Activated CD8-positive, alpha-beta T cell treated with anti-CD3 and anti-CD28 coated beads, Interleukin-2, amount 10 ng/mL, durations not matched to agents 7 days and 5 days (primary cell): ENCODE measurements around the gene FTO. TPM values are rescaled to one million over a fixed set of nuclear protein-coding genes. Genes with fewer than 3 reads are reported as not detected.

Experiments
- ATAC-seq: fragments of 150-1000 bp; cut with Tn5 transposase; one replicate; pipeline ENCODE4 v1.10.0; 2021; ENCODE audit warnings: moderate library complexity
- CTCF ChIA-PET: fragments of 350-600 bp; sonication (Branson Sonifier 250); formaldehyde crosslinking; loops from one replicate; lab custom pipeline; 2021; ENCODE audit warnings: antibody characterized with exemption; lab: Charles Lee
- POLR2A ChIA-PET: fragments of 350-600 bp; sonication (Branson Sonifier 250); formaldehyde crosslinking; loops from one replicate; lab custom pipeline; 2021; ENCODE audit warnings: antibody characterized with exemption; lab: Charles Lee
- DNase-seq: peaks from one replicate; pipeline ENCODE4 v3.0.0-alpha.2; 2020
- H3K27ac Mint-ChIP-seq: one replicate; pipeline ENCODE4 v1.8.0; 2021; ENCODE audit warnings: mild to moderate bottlenecking, mixed read lengths
- H3K27me3 Mint-ChIP-seq: one replicate; pipeline ENCODE4 v1.8.0; 2021; ENCODE audit warnings: low read depth, mixed read lengths
- H3K36me3 Mint-ChIP-seq: one replicate; pipeline ENCODE4 v1.8.0; 2021; ENCODE audit warnings: low read depth, mixed read lengths
- H3K4me1 Mint-ChIP-seq: one replicate; pipeline ENCODE4 v1.8.0; 2021; ENCODE audit warnings: low read depth, mixed read lengths
- H3K4me3 Mint-ChIP-seq: one replicate; pipeline ENCODE4 v1.8.0; 2021; ENCODE audit warnings: mild to moderate bottlenecking, mixed read lengths
- H3K9me3 Mint-ChIP-seq: one replicate; pipeline ENCODE4 v1.8.0; 2022; ENCODE audit warnings: mixed read lengths; ENCODE audit not compliant: insufficient read depth
- total RNA-seq, 2 experiments: library from RNA; stranded (reverse); gene quantifications; one replicate each; pipeline ENCODE4 v1.2.3, GENCODE V29; 2021

The FTO gene
- total RNA-seq, 2 experiments from 2014 or later: 40.2 to 44.5 TPM

GRCh38 chr16:53967572-53967971 lies 263.6 kb downstream of the FTO start:
- H3K4me3 Mint-ChIP-seq: no peak overlapping the region
- H3K27me3 Mint-ChIP-seq: no peaks in the 10 kb centered on the region

GRCh38 chr16:53968454-53968853 lies 264.5 kb downstream of the FTO start:
- POLR2A ChIA-PET: no interaction called here
- H3K9me3 Mint-ChIP-seq: no peaks in the 10 kb centered on the region
- CTCF ChIA-PET: no interaction called here
- no peak for DNase-seq
- no peaks in the 10 kb centered on the region for H3K36me3 Mint-ChIP-seq
- no peak for ATAC-seq
- H3K27me3 Mint-ChIP-seq: no peaks in the 10 kb centered on the region
- no peak overlapping the region for H3K4me3 Mint-ChIP-seq
- H3K27ac Mint-ChIP-seq: no peak overlapping the region
- no peaks in the 10 kb centered on the region for H3K4me1 Mint-ChIP-seq

More at GRCh38 chr16:53967572-53967971, 263.6 kb downstream of the FTO start:
- no peaks in the 10 kb centered on the region for H3K4me1 Mint-ChIP-seq
- CTCF ChIA-PET: no interaction called here
- no peaks in the 10 kb centered on the region for H3K36me3 Mint-ChIP-seq
- ATAC-seq: no peak
- H3K27ac Mint-ChIP-seq: no peak overlapping the region
- H3K9me3 Mint-ChIP-seq: no peaks in the 10 kb centered on the region
- DNase-seq: no peak
- POLR2A ChIA-PET: no interaction called here

- H3K36me3 Mint-ChIP-seq: no peaks in the 10 kb centered on the region
- no peaks in the 10 kb centered on the region for H3K4me1 Mint-ChIP-seq
- ATAC-seq: no peak
- no peak for DNase-seq
- no peak overlapping the region for H3K27ac Mint-ChIP-seq
- H3K27me3 Mint-ChIP-seq: no peaks in the 10 kb centered on the region
- ChIA-PET CTCF (no interaction called here), POLR2A (no interaction called here)
- no peaks in the 10 kb centered on the region for H3K9me3 Mint-ChIP-seq
- no peak overlapping the region for H3K4me3 Mint-ChIP-seq
These were observed 264.9 kb downstream of the FTO start for GRCh38 chr16:53968896-53969295.

GRCh38 chr16:53971616-53972015 lies 267.7 kb downstream of the FTO start:
- no peaks in the 10 kb centered on the region for H3K9me3 Mint-ChIP-seq
- ATAC-seq (no peak), DNase-seq (no peak)
- no peak overlapping the region for H3K4me3 Mint-ChIP-seq
- no peaks in the 10 kb centered on the region for H3K4me1 Mint-ChIP-seq
- no peak overlapping the region for H3K27ac Mint-ChIP-seq
- ChIA-PET CTCF (no interaction called here), POLR2A (no interaction called here)
- no peaks in the 10 kb centered on the region for H3K27me3 Mint-ChIP-seq
- H3K36me3 Mint-ChIP-seq: no peaks in the 10 kb centered on the region

GRCh38 chr16:53973021-53973420 lies 269.1 kb downstream of the FTO start:
- ChIA-PET CTCF (no interaction called here), POLR2A (no interaction called here)
- Mint-ChIP-seq H3K27me3 (no peaks in the 10 kb centered on the region), H3K36me3 (no peaks in the 10 kb centered on the region), H3K4me3 (no peak overlapping the region), H3K27ac (no peak overlapping the region), H3K9me3 (no peaks in the 10 kb centered on the region), H3K4me1 (no peaks in the 10 kb centered on the region)
- DNase-seq (no peak), ATAC-seq (no peak)

GRCh38 chr16:53974484-53975080 lies 270.6 kb downstream of the FTO start:
- H3K9me3 Mint-ChIP-seq: no peaks in the 10 kb centered on the region
- ChIA-PET CTCF (interaction anchor here (0.6 kb wide), 1 partner anchor 28 kb away, joined by 3 read pairs; no protein-coding TSS in a partner anchor), POLR2A (no interaction called here)
- no peak overlapping the region for H3K4me3 Mint-ChIP-seq
- no peaks in the 10 kb centered on the region for H3K36me3 Mint-ChIP-seq
- H3K27ac Mint-ChIP-seq: no peak overlapping the region
- H3K27me3 Mint-ChIP-seq: no peaks in the 10 kb centered on the region
- ATAC-seq (no peak), DNase-seq (no peak)
- H3K4me1 Mint-ChIP-seq: no peaks in the 10 kb centered on the region

- no peak overlapping the region for H3K4me3 Mint-ChIP-seq
- H3K27ac Mint-ChIP-seq: no peak overlapping the region
- DNase-seq (no peak), ATAC-seq (no peak)
- ChIA-PET CTCF (no interaction called here), POLR2A (no interaction called here)
- H3K36me3 Mint-ChIP-seq: no peaks in the 10 kb centered on the region
- no peaks in the 10 kb centered on the region for H3K4me1 Mint-ChIP-seq
- no peaks in the 10 kb centered on the region for H3K27me3 Mint-ChIP-seq
- H3K9me3 Mint-ChIP-seq: no peaks in the 10 kb centered on the region
These were observed 276.7 kb downstream of the FTO start for GRCh38 chr16:53980675-53981074.

- H3K27me3 Mint-ChIP-seq: no peaks in the 10 kb centered on the region
- ATAC-seq (no peak), DNase-seq (no peak)
- no peak overlapping the region for H3K4me3 Mint-ChIP-seq
- ChIA-PET POLR2A (interaction anchor here (0.7 kb wide), 1 partner anchor 431 kb away, joined by 3 read pairs; no protein-coding TSS in a partner anchor), CTCF (no interaction called here)
- H3K4me1 Mint-ChIP-seq: no peaks in the 10 kb centered on the region
- H3K9me3 Mint-ChIP-seq: no peaks in the 10 kb centered on the region
- H3K36me3 Mint-ChIP-seq: no peaks in the 10 kb centered on the region
- no peak overlapping the region for H3K27ac Mint-ChIP-seq
These were observed 278.7 kb downstream of the FTO start for GRCh38 chr16:53982631-53983042.

GRCh38 chr16:53984936-53985335 lies 281.0 kb downstream of the FTO start:
- Mint-ChIP-seq H3K4me3 (no peak overlapping the region), H3K36me3 (no peaks in the 10 kb centered on the region), H3K27me3 (no peaks in the 10 kb centered on the region), H3K9me3 (no peaks in the 10 kb centered on the region), H3K27ac (no peak overlapping the region), H3K4me1 (no peaks in the 10 kb centered on the region)
- CTCF ChIA-PET: no interaction called here
- no peak for ATAC-seq
- DNase-seq: no peak
- POLR2A ChIA-PET: no interaction called here

GRCh38 chr16:53985861-53986260 lies 281.9 kb downstream of the FTO start:
- DNase-seq (no peak), ATAC-seq (no peak)
- ChIA-PET POLR2A (no interaction called here), CTCF (no interaction called here)
- no peaks in the 10 kb centered on the region for H3K27me3 Mint-ChIP-seq
- no peak overlapping the region for H3K4me3 Mint-ChIP-seq
- no peaks in the 10 kb centered on the region for H3K36me3 Mint-ChIP-seq
- H3K27ac Mint-ChIP-seq: no peak overlapping the region
- H3K4me1 Mint-ChIP-seq: no peaks in the 10 kb centered on the region
- H3K9me3 Mint-ChIP-seq: no peaks in the 10 kb centered on the region

- Mint-ChIP-seq H3K27ac (no peak overlapping the region), H3K36me3 (no peaks in the 10 kb centered on the region), H3K4me1 (no peaks in the 10 kb centered on the region), H3K27me3 (no peaks in the 10 kb centered on the region), H3K4me3 (no peak overlapping the region), H3K9me3 (no peaks in the 10 kb centered on the region)
- ATAC-seq (no peak), DNase-seq (no peak)
- ChIA-PET CTCF (interaction anchor here (0.6 kb wide), 1 partner anchor 971 kb away, joined by 3 read pairs; no protein-coding TSS in a partner anchor), POLR2A (no interaction called here)
These were observed 282.8 kb downstream of the FTO start for GRCh38 chr16:53986793-53987192.

- Mint-ChIP-seq H3K4me1 (peaks cover 2% of the 10 kb centered on the region), H3K36me3 (no peaks in the 10 kb centered on the region), H3K27me3 (no peaks in the 10 kb centered on the region), H3K9me3 (no peaks in the 10 kb centered on the region), H3K4me3 (no peak overlapping the region), H3K27ac (no peak overlapping the region)
- no peak for ATAC-seq
- DNase-seq: no peak
- ChIA-PET CTCF (no interaction called here), POLR2A (interaction anchor here (0.6 kb wide), 1 partner anchor 34 kb away, joined by 3 read pairs; no protein-coding TSS in a partner anchor)
These were observed 284.2 kb downstream of the FTO start for GRCh38 chr16:53988136-53988535.

GRCh38 chr16:53989597-53989996 lies 285.6 kb downstream of the FTO start:
- Mint-ChIP-seq H3K27ac (no peak overlapping the region), H3K4me3 (no peak overlapping the region), H3K36me3 (no peaks in the 10 kb centered on the region), H3K9me3 (no peaks in the 10 kb centered on the region), H3K4me1 (peaks cover 2% of the 10 kb centered on the region), H3K27me3 (no peaks in the 10 kb centered on the region)
- CTCF ChIA-PET: no interaction called here
- ATAC-seq (no peak), DNase-seq (no peak)
- POLR2A ChIA-PET: no interaction called here
